ENCODE data around the gene DDI2. TPM values are rescaled to one million over a fixed set of nuclear protein-coding genes. Genes with fewer than 3 reads are reported as not detected.

The DDI2 gene
- total RNA-seq, 3 donors from 2014 or later (not counting 1 experiment from before 2014, with no cell fraction given): 27.3 to 39.8 (median 34.0) TPM

- TF ChIP-seq, protein P1, sequence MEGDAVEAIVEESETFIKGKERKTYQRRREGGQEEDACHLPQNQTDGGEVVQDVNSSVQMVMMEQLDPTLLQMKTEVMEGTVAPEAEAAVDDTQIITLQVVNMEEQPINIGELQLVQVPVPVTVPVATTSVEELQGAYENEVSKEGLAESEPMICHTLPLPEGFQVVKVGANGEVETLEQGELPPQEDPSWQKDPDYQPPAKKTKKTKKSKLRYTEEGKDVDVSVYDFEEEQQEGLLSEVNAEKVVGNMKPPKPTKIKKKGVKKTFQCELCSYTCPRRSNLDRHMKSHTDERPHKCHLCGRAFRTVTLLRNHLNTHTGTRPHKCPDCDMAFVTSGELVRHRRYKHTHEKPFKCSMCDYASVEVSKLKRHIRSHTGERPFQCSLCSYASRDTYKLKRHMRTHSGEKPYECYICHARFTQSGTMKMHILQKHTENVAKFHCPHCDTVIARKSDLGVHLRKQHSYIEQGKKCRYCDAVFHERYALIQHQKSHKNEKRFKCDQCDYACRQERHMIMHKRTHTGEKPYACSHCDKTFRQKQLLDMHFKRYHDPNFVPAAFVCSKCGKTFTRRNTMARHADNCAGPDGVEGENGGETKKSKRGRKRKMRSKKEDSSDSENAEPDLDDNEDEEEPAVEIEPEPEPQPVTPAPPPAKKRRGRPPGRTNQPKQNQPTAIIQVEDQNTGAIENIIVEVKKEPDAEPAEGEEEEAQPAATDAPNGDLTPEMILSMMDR (IDR thresholded peaks at IDR 0.05): no peak
- WGBS (ENCODE audit: insufficient coverage): 100% methylated on average over 1 of the region's 3 CpGs
- peaks cover 24% of the 10 kb centered on the region for H3K36me3 Mint-ChIP-seq
- no peaks in the 10 kb centered on the region for H3K27me3 Mint-ChIP-seq (ENCODE audit: low read depth in 2 of 2)
- Histone ChIP-seq H3K27me3 (ENCODE audit: control insufficient read depth, insufficient read depth, low read length) (no peaks in the 10 kb centered on the region), H3K27ac (ENCODE audit: low read length) (no peak overlapping the region), H3K4me1 (ENCODE audit: control insufficient read depth, insufficient read depth, low read length) (no peaks in the 10 kb centered on the region), H3K9me3 (ENCODE audit: control insufficient read depth, insufficient read depth, low read length) (no peaks in the 10 kb centered on the region), H3K4me3 (ENCODE audit: low read length) (no peak overlapping the region), H3K36me3 (ENCODE audit: control insufficient read depth, insufficient read depth, low read length) (peaks cover 32% of the 10 kb centered on the region)
- H3K27ac Mint-ChIP-seq: no peak overlapping the region
- intact Hi-C loops (cut with micrococcal nuclease): no loop called here
- ATAC-seq: no peak
- H3K9me3 Mint-ChIP-seq: no peaks in the 10 kb centered on the region
- DNase-seq: no peak
- H3K4me3 Mint-ChIP-seq: no peak overlapping the region
- no peaks in the 10 kb centered on the region for H3K4me1 Mint-ChIP-seq
These were observed 46.7 kb downstream of the DDI2 start for GRCh38 chr1:15663925-15664324.

DNA sequence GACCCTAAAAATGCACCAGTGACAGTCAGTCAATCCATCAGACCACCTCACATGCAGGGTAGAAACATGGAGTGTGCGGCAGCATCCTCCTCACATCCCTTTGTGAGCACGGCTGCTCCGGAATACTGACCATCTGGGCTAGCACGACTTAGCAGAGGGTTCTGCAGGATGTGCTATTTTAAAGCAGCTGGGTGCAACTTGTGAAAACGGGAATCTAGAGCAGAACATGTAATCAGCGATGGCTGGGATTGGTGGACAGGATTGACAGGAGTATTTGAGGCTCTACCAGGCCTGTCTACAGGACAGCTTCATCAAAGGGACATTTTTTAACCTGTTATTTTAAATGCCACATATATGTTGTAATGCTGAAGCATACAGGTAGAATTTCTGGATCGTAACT is 50.1 kb downstream of the DDI2 start:
- Mint-ChIP-seq H3K36me3 (peaks cover 1% of the 10 kb centered on the region), H3K4me1 (no peaks in the 10 kb centered on the region), H3K9me3 (no peaks in the 10 kb centered on the region), H3K4me3 (no peak overlapping the region), H3K27me3 (ENCODE audit: low read depth in 2 of 2) (no peaks in the 10 kb centered on the region), H3K27ac (no peak overlapping the region)
- no peaks in the 10 kb centered on the region for H3K4me1 ChIP-seq (ENCODE audit: control insufficient read depth, insufficient read depth, low read length)
- 98% methylated on average over 7 of the region's 7 CpGs for WGBS (ENCODE audit: insufficient coverage)
- no peak for ATAC-seq
- TF ChIP-seq, protein P1 (IDR thresholded peaks at IDR 0.05): no peak
- H3K4me3 ChIP-seq (ENCODE audit: low read length): no peak overlapping the region
- no peaks in the 10 kb centered on the region for H3K27me3 ChIP-seq (ENCODE audit: control insufficient read depth, insufficient read depth, low read length)
- H3K36me3 ChIP-seq (ENCODE audit: control insufficient read depth, insufficient read depth, low read length): peaks cover 5% of the 10 kb centered on the region
- no peak for DNase-seq
- no peak overlapping the region for H3K27ac ChIP-seq (ENCODE audit: low read length)
- H3K9me3 ChIP-seq (ENCODE audit: control insufficient read depth, insufficient read depth, low read length): no peaks in the 10 kb centered on the region
- intact Hi-C loops (cut with micrococcal nuclease): no loop called here

GRCh38 chr1:15668089-15668754 is 51.0 kb downstream of the DDI2 start:
- Histone ChIP-seq H3K9me3 (ENCODE audit: control insufficient read depth, insufficient read depth, low read length) (no peaks in the 10 kb centered on the region), H3K4me1 (ENCODE audit: control insufficient read depth, insufficient read depth, low read length) (no peaks in the 10 kb centered on the region), H3K36me3 (ENCODE audit: control insufficient read depth, insufficient read depth, low read length) (no peaks in the 10 kb centered on the region), H3K27me3 (ENCODE audit: control insufficient read depth, insufficient read depth, low read length) (no peaks in the 10 kb centered on the region), H3K4me3 (ENCODE audit: low read length) (no peak overlapping the region), H3K27ac (ENCODE audit: low read length) (no peak overlapping the region)
- Mint-ChIP-seq H3K27me3 (ENCODE audit: low read depth in 2 of 2) (no peaks in the 10 kb centered on the region), H3K4me3 (no peak overlapping the region), H3K9me3 (no peaks in the 10 kb centered on the region), H3K27ac (peak overlapping the region in 1 of 2 donors; percentile 2), H3K36me3 (no peaks in the 10 kb centered on the region), H3K4me1 (no peaks in the 10 kb centered on the region)
- WGBS (ENCODE audit: insufficient coverage): 92% methylated on average over 4 of the region's 5 CpGs
- intact Hi-C loops (cut with micrococcal nuclease): no loop called here
- no peak for DNase-seq
- ATAC-seq: no peak
- TF ChIP-seq, protein P1 (IDR thresholded peaks at IDR 0.05): no peak

- Mint-ChIP-seq H3K36me3 (no peaks in the 10 kb centered on the region), H3K27me3 (ENCODE audit: low read depth in 2 of 2) (no peaks in the 10 kb centered on the region), H3K4me1 (no peaks in the 10 kb centered on the region), H3K27ac (no peak overlapping the region), H3K9me3 (no peaks in the 10 kb centered on the region), H3K4me3 (no peak overlapping the region)
- DNase-seq: no peak
- no peak for ATAC-seq
- H3K4me3 ChIP-seq (ENCODE audit: low read length): no peak overlapping the region
- H3K27me3 ChIP-seq (ENCODE audit: control insufficient read depth, insufficient read depth, low read length): no peaks in the 10 kb centered on the region
- no peaks in the 10 kb centered on the region for H3K9me3 ChIP-seq (ENCODE audit: control insufficient read depth, insufficient read depth, low read length)
- no peak overlapping the region for H3K27ac ChIP-seq (ENCODE audit: low read length)
- WGBS (ENCODE audit: insufficient coverage): 94% methylated on average over 8 of the region's 10 CpGs
- no peaks in the 10 kb centered on the region for H3K4me1 ChIP-seq (ENCODE audit: control insufficient read depth, insufficient read depth, low read length)
- intact Hi-C loops (cut with micrococcal nuclease): no loop called here
- H3K36me3 ChIP-seq (ENCODE audit: control insufficient read depth, insufficient read depth, low read length): no peaks in the 10 kb centered on the region
- TF ChIP-seq, protein P1 (IDR thresholded peaks at IDR 0.05): no peak
These were observed 51.8 kb downstream of the DDI2 start for GRCh38 chr1:15669074-15669473.
